Measurements from ENCODE around the gene TUBD1. TPM values are rescaled to one million over a fixed set of nuclear protein-coding genes. Genes with fewer than 3 reads are reported as not detected.

Gene TUBD1
- total RNA-seq, 2 donors from 2014 or later = 6.9 to 7.5 TPM

DNA sequence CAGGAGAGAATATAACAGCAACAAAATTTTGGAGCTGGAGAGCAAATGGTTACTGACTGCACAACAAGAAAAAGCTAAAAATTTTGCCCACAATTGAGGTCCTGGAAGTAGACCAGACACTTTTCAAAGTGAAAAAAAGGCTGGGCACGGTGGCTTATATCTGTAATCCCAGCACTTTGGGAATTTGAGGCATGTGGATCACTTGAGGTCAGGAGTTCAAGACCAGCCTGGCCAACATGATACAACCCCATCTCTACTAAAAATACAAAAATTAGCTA is 22.9 kb downstream of the TUBD1 start:
- intact Hi-C loops (cut with DNase I) = no loop called here
- no peaks in the 10 kb centered on the region for H3K9me3 ChIP-seq
- H3K27me3 ChIP-seq = no peaks in the 10 kb centered on the region
- peak overlapping the region; percentile 85 to 92 (median 87) for H3K27ac ChIP-seq
- H3K36me3 ChIP-seq (replicated peaks in 1 of 2; ENCODE audit: insufficient read depth in 1 of 2, low read depth in 2 of 2) = no peaks in the 10 kb centered on the region
- peaks cover 53% of the 10 kb centered on the region for H3K4me1 ChIP-seq
- WGBS, 2 donors = 8% methylated on average over 1 of the region's 1 CpG
- DNase-seq (no peak), ATAC-seq (no peak)
- TF ChIP-seq, protein P1, sequence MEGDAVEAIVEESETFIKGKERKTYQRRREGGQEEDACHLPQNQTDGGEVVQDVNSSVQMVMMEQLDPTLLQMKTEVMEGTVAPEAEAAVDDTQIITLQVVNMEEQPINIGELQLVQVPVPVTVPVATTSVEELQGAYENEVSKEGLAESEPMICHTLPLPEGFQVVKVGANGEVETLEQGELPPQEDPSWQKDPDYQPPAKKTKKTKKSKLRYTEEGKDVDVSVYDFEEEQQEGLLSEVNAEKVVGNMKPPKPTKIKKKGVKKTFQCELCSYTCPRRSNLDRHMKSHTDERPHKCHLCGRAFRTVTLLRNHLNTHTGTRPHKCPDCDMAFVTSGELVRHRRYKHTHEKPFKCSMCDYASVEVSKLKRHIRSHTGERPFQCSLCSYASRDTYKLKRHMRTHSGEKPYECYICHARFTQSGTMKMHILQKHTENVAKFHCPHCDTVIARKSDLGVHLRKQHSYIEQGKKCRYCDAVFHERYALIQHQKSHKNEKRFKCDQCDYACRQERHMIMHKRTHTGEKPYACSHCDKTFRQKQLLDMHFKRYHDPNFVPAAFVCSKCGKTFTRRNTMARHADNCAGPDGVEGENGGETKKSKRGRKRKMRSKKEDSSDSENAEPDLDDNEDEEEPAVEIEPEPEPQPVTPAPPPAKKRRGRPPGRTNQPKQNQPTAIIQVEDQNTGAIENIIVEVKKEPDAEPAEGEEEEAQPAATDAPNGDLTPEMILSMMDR (IDR thresholded peaks at IDR 0.05) = no peak
- no peak for TF ChIP-seq POLR2A (IDR thresholded peaks at IDR 0.05)
- H3K4me3 ChIP-seq = no peak overlapping the region

DNA sequence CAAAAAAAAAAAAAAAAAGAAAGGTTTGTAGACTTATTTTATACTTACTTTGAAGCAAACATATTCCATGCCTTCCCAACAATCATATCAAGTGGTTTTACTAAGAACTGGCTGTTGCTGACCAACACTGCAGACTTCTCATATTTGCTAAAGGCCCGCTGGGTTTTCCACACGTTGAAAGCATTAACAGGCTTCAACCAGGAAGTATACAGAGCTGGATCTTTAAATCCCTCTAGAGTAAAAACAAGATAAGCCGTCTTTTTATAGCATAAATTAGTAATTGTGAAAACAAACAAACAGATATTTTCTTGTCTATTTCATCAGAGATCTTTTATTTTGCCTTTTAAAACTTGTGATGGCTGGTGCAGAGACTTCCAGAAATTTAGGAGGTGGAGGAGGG is 29.1 kb downstream of the TUBD1 start:
- no peak overlapping the region for H3K27ac ChIP-seq
- H3K36me3 ChIP-seq (replicated peaks in 1 of 2; ENCODE audit: insufficient read depth in 1 of 2, low read depth in 2 of 2) = peaks cover 0 to 3% of the 10 kb centered on the region in 2 donors

DNA sequence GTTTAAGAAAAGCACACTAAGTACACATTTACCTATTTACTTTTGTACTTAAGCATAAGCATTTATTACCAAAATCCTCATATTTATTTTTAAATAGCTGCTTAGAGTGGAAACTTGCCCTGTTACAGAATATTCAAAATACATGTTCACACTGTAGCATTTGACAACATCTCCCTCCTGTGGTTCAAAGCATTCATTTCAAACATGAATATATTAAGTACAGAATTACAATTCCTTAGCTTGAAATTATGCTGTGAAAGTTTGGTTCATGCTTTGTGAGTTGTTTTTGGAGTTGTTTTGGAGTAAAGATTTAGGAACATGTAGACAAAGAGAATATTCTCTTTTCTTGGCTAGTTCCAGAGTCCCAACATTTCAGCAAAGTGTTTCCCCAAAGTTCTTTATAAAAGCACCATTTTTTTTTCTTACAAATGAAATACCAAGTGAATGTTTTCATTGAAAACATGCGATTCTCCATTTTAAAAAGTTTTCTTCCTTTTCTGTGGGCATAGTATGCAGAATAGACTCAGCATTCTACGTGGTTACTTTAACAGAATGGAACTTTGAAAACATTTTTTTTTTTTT is 33.2 kb downstream of the TUBD1 start:
- no peak for DNase-seq
- no peaks in the 10 kb centered on the region for H3K9me3 ChIP-seq
- H3K4me1 ChIP-seq = peaks cover 55% of the 10 kb centered on the region
- peak; percentile 54 for ATAC-seq
- intact Hi-C loops (cut with DNase I) = no loop called here
- 74 to 76% methylated on average over 2 of the region's 2 CpGs for WGBS, 2 donors
- H3K36me3 ChIP-seq (replicated peaks in 1 of 2; ENCODE audit: insufficient read depth in 1 of 2, low read depth in 2 of 2) = peaks cover 0 to 3% of the 10 kb centered on the region in 2 donors
- H3K4me3 ChIP-seq = no peak overlapping the region
- peak overlapping the region in 1 of 4 donors; percentile 56 for H3K27ac ChIP-seq
- TF ChIP-seq, protein P1 (IDR thresholded peaks at IDR 0.05) = peak in 6 of 7 experiments; percentile 46 to 85 (median 79)
- TF ChIP-seq POLR2A (IDR thresholded peaks at IDR 0.05) = no peak
- H3K27me3 ChIP-seq = no peaks in the 10 kb centered on the region

More for the DNA sequence above, 29.1 kb downstream of the TUBD1 start:
- no peak overlapping the region for H3K4me3 ChIP-seq
- WGBS, 2 donors = 67 to 68% methylated on average over 3 of the region's 3 CpGs
- no peak for TF ChIP-seq POLR2A (IDR thresholded peaks at IDR 0.05)
- TF ChIP-seq, protein P1 (IDR thresholded peaks at IDR 0.05) = no peak
- no peaks in the 10 kb centered on the region for H3K9me3 ChIP-seq
- no peaks in the 10 kb centered on the region for H3K27me3 ChIP-seq
- H3K4me1 ChIP-seq = peaks cover 23% of the 10 kb centered on the region
- ATAC-seq = no peak
- no peak for DNase-seq
- intact Hi-C loops (cut with DNase I) = no loop called here

DNA sequence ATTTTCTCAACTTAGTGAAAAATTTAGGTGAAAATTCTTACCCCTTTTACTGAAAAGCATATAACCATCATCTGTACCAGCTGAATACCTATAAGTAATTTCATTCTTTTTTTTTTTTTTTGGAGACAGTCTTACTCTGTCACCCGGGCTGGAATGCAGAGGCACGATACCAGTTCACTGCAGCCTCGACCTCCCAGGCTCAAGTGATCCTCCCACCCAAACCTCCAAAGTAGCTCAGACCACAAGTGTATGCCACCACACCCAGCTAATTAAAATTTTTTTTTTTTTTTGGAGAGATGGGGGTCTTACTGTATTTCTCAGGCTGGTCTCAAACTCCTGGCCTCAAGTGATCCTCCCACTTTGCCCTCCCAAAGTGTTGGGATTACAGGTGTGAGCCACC is 33.8 kb downstream of the TUBD1 start:
- 78 to 80% methylated on average over 3 of the region's 3 CpGs for WGBS, 2 donors
- TF ChIP-seq, protein P1 (IDR thresholded peaks at IDR 0.05) = no peak
- TF ChIP-seq POLR2A (IDR thresholded peaks at IDR 0.05) = no peak
- H3K4me1 ChIP-seq = peaks cover 61% of the 10 kb centered on the region

DNA sequence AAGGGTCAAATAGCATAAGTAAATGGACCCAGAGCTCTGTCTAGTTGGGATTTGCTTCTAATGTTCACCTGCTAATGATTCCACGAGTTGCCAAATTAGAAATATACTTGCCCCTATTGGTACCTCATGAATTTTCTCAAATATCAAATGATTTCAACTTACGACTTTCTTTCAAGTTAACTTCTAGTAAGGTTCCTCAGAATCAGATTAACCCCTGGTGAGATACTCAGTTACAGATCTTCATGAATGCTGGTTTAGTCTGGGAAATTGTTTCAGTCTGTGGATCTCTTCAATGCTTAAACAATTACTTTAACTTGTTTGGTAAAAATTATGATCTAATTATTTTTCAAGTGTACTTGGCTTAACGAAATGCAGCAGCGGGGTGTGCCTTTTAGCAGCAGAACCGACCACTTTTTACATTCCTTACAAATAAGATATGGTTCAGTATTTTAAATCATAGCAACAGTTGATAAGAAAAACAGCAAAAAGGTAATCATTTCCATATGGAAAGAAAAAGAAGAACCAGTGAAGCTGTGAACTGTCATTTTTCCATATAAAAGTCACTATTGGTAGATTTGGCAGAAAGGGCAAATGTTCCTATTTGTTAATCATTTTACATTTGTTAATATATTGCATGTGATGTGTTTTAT is 34.5 kb downstream of the TUBD1 start:
- DNase-seq = peak in 1 of 4 donors; percentile 2
- no peak for ATAC-seq
- no peak overlapping the region for H3K4me3 ChIP-seq
- intact Hi-C loops (cut with DNase I) = no loop called here
- H3K4me1 ChIP-seq = peaks cover 67% of the 10 kb centered on the region
- no peak for TF ChIP-seq POLR2A (IDR thresholded peaks at IDR 0.05)
- TF ChIP-seq, protein P1 (IDR thresholded peaks at IDR 0.05) = no peak
- H3K27me3 ChIP-seq = no peaks in the 10 kb centered on the region
- no peaks in the 10 kb centered on the region for H3K9me3 ChIP-seq
- peak overlapping the region; percentile 19 to 82 (median 75) for H3K27ac ChIP-seq
- H3K36me3 ChIP-seq (replicated peaks in 1 of 2; ENCODE audit: insufficient read depth in 1 of 2, low read depth in 2 of 2) = peaks cover 0 to 3% of the 10 kb centered on the region in 2 donors
- WGBS, 2 donors = 81 to 87% methylated on average over 5 of the region's 5 CpGs

More for the DNA sequence above, 33.8 kb downstream of the TUBD1 start:
- intact Hi-C loops (cut with DNase I) = no loop called here
- peak overlapping the region in 1 of 4 donors; percentile 56 for H3K27ac ChIP-seq
- H3K27me3 ChIP-seq = no peaks in the 10 kb centered on the region
- no peaks in the 10 kb centered on the region for H3K9me3 ChIP-seq
- peaks cover 0 to 3% of the 10 kb centered on the region in 2 donors for H3K36me3 ChIP-seq (replicated peaks in 1 of 2; ENCODE audit: insufficient read depth in 1 of 2, low read depth in 2 of 2)
- H3K4me3 ChIP-seq = no peak overlapping the region
- ATAC-seq = no peak
- DNase-seq = peak in 1 of 4 donors; percentile 8

Measured in body of pancreas (tissue), 4 donors.